ENCODE measurements around the gene FBXO7.
"Not testable (repeated sequence)": the region's sequence is repeated elsewhere in the genome, so short reads cannot be mapped to it uniquely, and the experiment has no call there.

FBXO7 gene

GRCh38 chr22:32474635-32475467 is at the start of gene FBXO7:
FBXO7 (plus strand) TSS chr22:32474811; CDS start chr22:32475003, 192 bp downstream.
- peak; percentile 51 for DNase-seq

GRCh38 chr22:32426881-32427280 is 47.7 kb upstream of the FBXO7 start:
- DNase-seq = no peak

GRCh38 chr22:32430352-32430751 is 44.3 kb upstream of the FBXO7 start:
- no peak for DNase-seq

GRCh38 chr22:32444068-32444467 is 30.5 kb upstream of the FBXO7 start:
- DNase-seq = no peak

GRCh38 chr22:32446321-32446720 is 28.3 kb upstream of the FBXO7 start:
- no peak for DNase-seq

GRCh38 chr22:32448980-32449379 is 25.6 kb upstream of the FBXO7 start:
- DNase-seq = no peak

- DNase-seq = no peak
These were observed 17.6 kb upstream of the FBXO7 start for GRCh38 chr22:32457031-32457430.

GRCh38 chr22:32462452-32462851 is 12.2 kb upstream of the FBXO7 start:
- DNase-seq = no peak

- DNase-seq = no peak
These were observed 8.9 kb upstream of the FBXO7 start for GRCh38 chr22:32465661-32466060.

- DNase-seq = no peak
These were observed 8.1 kb upstream of the FBXO7 start for GRCh38 chr22:32466496-32466895.

GRCh38 chr22:32469799-32470212 is 4.8 kb upstream of the FBXO7 start:
- DNase-seq = no peak

- no peak for DNase-seq
These were observed 1.1 kb upstream of the FBXO7 start for GRCh38 chr22:32473388-32473952.

GRCh38 chr22:32475468-32476010 is 928 bp downstream of the FBXO7 start:
- no peak for DNase-seq

GRCh38 chr22:32476281-32477195 is 1.9 kb downstream of the FBXO7 start:
- no peak for DNase-seq

- DNase-seq = no peak
These were observed 3.0 kb downstream of the FBXO7 start for GRCh38 chr22:32477596-32477995.

GRCh38 chr22:32478552-32478951 is 3.9 kb downstream of the FBXO7 start:
- DNase-seq = not testable (repeated sequence)

- DNase-seq = no peak
These were observed 4.4 kb downstream of the FBXO7 start for GRCh38 chr22:32478994-32479393.

- no peak for DNase-seq
These were observed 5.6 kb downstream of the FBXO7 start for GRCh38 chr22:32480238-32480637.

- DNase-seq = no peak
These were observed 8.1 kb downstream of the FBXO7 start for GRCh38 chr22:32482708-32483107.

- no peak for DNase-seq
These were observed 12.2 kb downstream of the FBXO7 start for GRCh38 chr22:32486656-32487390.

- no peak for DNase-seq
These were observed 12.8 kb downstream of the FBXO7 start for GRCh38 chr22:32487461-32487860.

GRCh38 chr22:32489377-32489776 is 14.8 kb downstream of the FBXO7 start:
- DNase-seq = no peak

Data from NCI-H2081 treated with DMSO at 0.1 percent for 48 hours (cell line).